Heart right ventricle (tissue), 16 donors: ENCODE measurements around the gene USP20. TPM values are rescaled to one million over a fixed set of nuclear protein-coding genes. Genes with fewer than 3 reads are reported as not detected.
A peak's percentile ranks its signal among the peaks of the same experiment; 100 is the strongest.

Experiments
- ATAC-seq, 8 donors: fragments of 200-7000 bp; cut with Tn5 transposase; one replicate each; pipeline ENCODE4 v1.9.1; 2020; ENCODE audit warnings: mild to moderate bottlenecking in 8 of 8, moderate library complexity in 8 of 8, moderate number of reproducible peaks in 1 of 8
- DNase-seq, 2 donors: peaks; one replicate each; pipeline ENCODE4 v3.0.0-alpha.2; 2020
- H3K27ac ChIP-seq, 10 donors: fragments of 200-600 bp; sonication (generic) in 2 of 10; one replicate each; pipeline versions ENCODE4 v1.5.0 to v1.8.0; 2020 to 2022; ENCODE audit warnings: mild to moderate bottlenecking in 3 of 10
- H3K27me3 ChIP-seq, 7 donors: fragments of 200-600 bp; one replicate each; pipeline ENCODE4 v1.8.0; 2021 to 2022; ENCODE audit warnings: mild to moderate bottlenecking in 2 of 7
- H3K36me3 ChIP-seq, 9 donors: fragments of 200-600 bp; sonication (generic) in 1 of 9; one replicate each; pipeline versions ENCODE4 v1.5.0 to v1.8.0; 2020 to 2022; ENCODE audit warnings: mild to moderate bottlenecking in 2 of 9
- H3K4me1 ChIP-seq, 9 donors: fragments of 200-600 bp; sonication (generic) in 1 of 9; one replicate each; pipeline versions ENCODE4 v1.5.0 to v1.8.0; 2020 to 2022; ENCODE audit warnings: mild to moderate bottlenecking in 4 of 9
- H3K4me3 ChIP-seq, 10 donors: fragments of 200-600 bp; sonication (generic) in 2 of 10; one replicate each; pipeline versions ENCODE4 v1.5.0 to v1.8.0; 2020 to 2022; ENCODE audit warnings: mild to moderate bottlenecking in 7 of 10, moderate library complexity in 2 of 10
- H3K9me3 ChIP-seq, 11 donors: fragments of 200-600 bp in 10 of 11; sonication (generic) in 2 of 11; one replicate each; pipeline versions ENCODE4 v1.5.0 to v1.8.0; 2013 to 2022; ENCODE audit warnings: mild to moderate bottlenecking in 2 of 11, control low read depth in 1 of 11, moderate library complexity in 1 of 11
- WGBS, 2 donors: extraction: QIAGEN DNeasy Blood & Tissue Kit; methylation state at CpG; one replicate each; pipeline ENCODE4 v1.1.7; 2013; ENCODE audit warnings: inconsistent platforms in 1 of 2; 5-methylcytosine and 5-hydroxymethylcytosine counted together
- intact Hi-C, 10 donors: fragments of 100-400 bp; cut with DNase I; formaldehyde crosslinking; loops; one replicate each; pipeline versions ENCODE4 v1.11.1 to v1.14.2; 2022
- polyA plus RNA-seq, 2 donors: library from polyadenylated mRNA; stranded (reverse); fragments of 200-250 nt; gene quantifications; one replicate each; pipeline ENCODE4 v1.2.3, GENCODE V29; 2013
- total RNA-seq, 10 donors: library from RNA; stranded (reverse); fragmentation: NEBNext Ultra II Directional in 3 of 10; extraction: Animal tissue kit (Norgen Biotek cat#: 25700) in 3 of 10; gene quantifications; one replicate each; pipeline versions ENCODE4 v1.2.1 to v1.2.4, GENCODE V29; 2021 to 2023
- TF ChIP-seq, protein P1 (sequence below), 9 donors: fragments of 200-600 bp; sonication (generic) in 2 of 9; IDR thresholded peaks; one replicate each; pipeline versions ENCODE4 v1.5.0 to v1.8.0; 2021 to 2022; ENCODE audit warnings: antibody characterized with exemption in 9 of 9, mild to moderate bottlenecking in 5 of 9, moderate library complexity in 1 of 9
- donor health status: Arrhythmogenic right ventricular cardiomyopathy.
- donor health status: ischemic (EF 13 %, LVEDD 7.1; RV severe dilation, severe dysfunction).
- donor health status: healthy with polysubstance abuse.
- donor health status: DM: no; HTN: yes; CAD: no.
- donor health status: DM: no; HTN: no; CAD: no.
- donor health status: ischemic (EF 25% LVEDD 6.9; RV normal size, moderate dysfunction).
- donor health status: ischemic (EF 25% LVEDD 5.7; RV mildly dilated, moderate dysfunction).
- donor health status: healthy.
- donor health status: DM: yes; HTN: yes; CAD: no.
- donor health status: Ischemic cardiomyopathy.
- donor health status: ischemic (EF 35%, LVEDD 5.7; RV mildly dilated, moderate dysfunction).
- donor health status: nonischemic (EF 11% LVEDD 7.7; RV severe dilation, severe dysfunction).
- donor health status: DM: yes; HTN: yes; CAD: no.
- donor health status: PGD.
- donor health status: ischemic (EF 29% LVEDD 5.4; RV normal size, mild dysfunction).
- donor health status: nonischemic (EF 23%, LVEDD 6.1; RV moderate dilation, normal function).

USP20 gene
- total and polyA plus RNA-seq, 12 donors = 10.9 to 16.8 (median 12.5) TPM

- Histone ChIP-seq H3K36me3 (peaks cover 0 to 45% (median 0%) of the 10 kb centered on the region in 9 donors), H3K9me3 (no peaks in the 10 kb centered on the region), H3K27me3 (no peaks in the 10 kb centered on the region), H3K4me1 (peaks cover 0 to 5% (median 0%) of the 10 kb centered on the region in 9 donors), H3K27ac (no peak overlapping the region), H3K4me3 (no peak overlapping the region)
- intact Hi-C loops = no loop called here
- ATAC-seq (no peak), DNase-seq (no peak)
- TF ChIP-seq, protein P1, sequence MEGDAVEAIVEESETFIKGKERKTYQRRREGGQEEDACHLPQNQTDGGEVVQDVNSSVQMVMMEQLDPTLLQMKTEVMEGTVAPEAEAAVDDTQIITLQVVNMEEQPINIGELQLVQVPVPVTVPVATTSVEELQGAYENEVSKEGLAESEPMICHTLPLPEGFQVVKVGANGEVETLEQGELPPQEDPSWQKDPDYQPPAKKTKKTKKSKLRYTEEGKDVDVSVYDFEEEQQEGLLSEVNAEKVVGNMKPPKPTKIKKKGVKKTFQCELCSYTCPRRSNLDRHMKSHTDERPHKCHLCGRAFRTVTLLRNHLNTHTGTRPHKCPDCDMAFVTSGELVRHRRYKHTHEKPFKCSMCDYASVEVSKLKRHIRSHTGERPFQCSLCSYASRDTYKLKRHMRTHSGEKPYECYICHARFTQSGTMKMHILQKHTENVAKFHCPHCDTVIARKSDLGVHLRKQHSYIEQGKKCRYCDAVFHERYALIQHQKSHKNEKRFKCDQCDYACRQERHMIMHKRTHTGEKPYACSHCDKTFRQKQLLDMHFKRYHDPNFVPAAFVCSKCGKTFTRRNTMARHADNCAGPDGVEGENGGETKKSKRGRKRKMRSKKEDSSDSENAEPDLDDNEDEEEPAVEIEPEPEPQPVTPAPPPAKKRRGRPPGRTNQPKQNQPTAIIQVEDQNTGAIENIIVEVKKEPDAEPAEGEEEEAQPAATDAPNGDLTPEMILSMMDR (IDR thresholded peaks at IDR 0.05) = no peak
- WGBS, 2 donors = 88 to 93% methylated on average over 38 of the region's 38 CpGs
These were observed 39.2 kb downstream of the USP20 start for GRCh38 chr9:129874261-129875101.

GRCh38 chr9:129875181-129875611, 39.9 kb downstream of the USP20 start:
- Histone ChIP-seq H3K27ac (no peak overlapping the region), H3K4me1 (no peaks in the 10 kb centered on the region), H3K36me3 (peaks cover 0 to 45% (median 0%) of the 10 kb centered on the region in 9 donors), H3K9me3 (no peaks in the 10 kb centered on the region), H3K27me3 (no peaks in the 10 kb centered on the region), H3K4me3 (no peak overlapping the region)
- intact Hi-C loops = no loop called here
- DNase-seq (no peak), ATAC-seq (no peak)
- TF ChIP-seq, protein P1 (IDR thresholded peaks at IDR 0.05) = no peak
- WGBS, 2 donors = 90 to 91% methylated on average over 23 of the region's 23 CpGs

GRCh38 chr9:129875687-129876395, 40.6 kb downstream of the USP20 start:
- DNase-seq (no peak), ATAC-seq (peak in 2 of 8 donors; percentile 31 to 40)
- no peak overlapping the region for H3K27ac ChIP-seq
- intact Hi-C loops = no loop called here
- no peaks in the 10 kb centered on the region for H3K27me3 ChIP-seq
- H3K36me3 ChIP-seq = peaks cover 0 to 45% (median 0%) of the 10 kb centered on the region in 9 donors
- H3K4me3 ChIP-seq = no peak overlapping the region
- WGBS, 2 donors = 92 to 93% methylated on average over 26 to 27 of the region's 27 CpGs
- H3K4me1 ChIP-seq = no peaks in the 10 kb centered on the region
- no peaks in the 10 kb centered on the region for H3K9me3 ChIP-seq
- TF ChIP-seq, protein P1 (IDR thresholded peaks at IDR 0.05) = no peak

GRCh38 chr9:129876815-129877214, 41.6 kb downstream of the USP20 start:
- Histone ChIP-seq H3K4me3 (no peak overlapping the region), H3K27ac (peak overlapping the region in 1 of 10 donors; percentile 26), H3K9me3 (no peaks in the 10 kb centered on the region), H3K4me1 (no peaks in the 10 kb centered on the region), H3K27me3 (no peaks in the 10 kb centered on the region), H3K36me3 (peaks cover 0 to 45% (median 0%) of the 10 kb centered on the region in 9 donors)
- no peak for ATAC-seq
- no peak for DNase-seq
- TF ChIP-seq, protein P1 (IDR thresholded peaks at IDR 0.05) = no peak
- WGBS, 2 donors = 93 to 97% methylated on average over 7 of the region's 7 CpGs
- intact Hi-C loops = no loop called here
